Measurements from ENCODE around the gene SIAE.

DNA sequence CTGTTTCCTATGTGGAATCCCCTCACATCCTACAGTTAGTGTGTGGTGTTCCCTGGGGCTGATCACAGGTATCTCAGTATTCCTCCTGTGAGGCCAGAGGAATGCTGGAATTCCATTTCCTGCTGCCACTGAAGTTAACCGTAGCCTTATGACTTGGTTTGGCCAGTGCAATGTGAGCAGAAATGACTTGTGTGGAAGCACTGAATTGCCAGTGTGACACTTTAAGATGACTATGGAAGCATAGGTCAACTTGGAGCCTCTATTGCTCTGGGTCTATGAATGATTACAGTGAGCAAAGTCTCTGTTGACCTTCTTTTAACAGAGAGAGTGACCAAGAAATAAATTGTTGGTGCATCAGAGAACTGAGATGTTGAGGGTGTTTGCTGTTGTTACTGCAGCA is 34.4 kb downstream of the SIAE start:
- TF ChIP-seq, protein P1, sequence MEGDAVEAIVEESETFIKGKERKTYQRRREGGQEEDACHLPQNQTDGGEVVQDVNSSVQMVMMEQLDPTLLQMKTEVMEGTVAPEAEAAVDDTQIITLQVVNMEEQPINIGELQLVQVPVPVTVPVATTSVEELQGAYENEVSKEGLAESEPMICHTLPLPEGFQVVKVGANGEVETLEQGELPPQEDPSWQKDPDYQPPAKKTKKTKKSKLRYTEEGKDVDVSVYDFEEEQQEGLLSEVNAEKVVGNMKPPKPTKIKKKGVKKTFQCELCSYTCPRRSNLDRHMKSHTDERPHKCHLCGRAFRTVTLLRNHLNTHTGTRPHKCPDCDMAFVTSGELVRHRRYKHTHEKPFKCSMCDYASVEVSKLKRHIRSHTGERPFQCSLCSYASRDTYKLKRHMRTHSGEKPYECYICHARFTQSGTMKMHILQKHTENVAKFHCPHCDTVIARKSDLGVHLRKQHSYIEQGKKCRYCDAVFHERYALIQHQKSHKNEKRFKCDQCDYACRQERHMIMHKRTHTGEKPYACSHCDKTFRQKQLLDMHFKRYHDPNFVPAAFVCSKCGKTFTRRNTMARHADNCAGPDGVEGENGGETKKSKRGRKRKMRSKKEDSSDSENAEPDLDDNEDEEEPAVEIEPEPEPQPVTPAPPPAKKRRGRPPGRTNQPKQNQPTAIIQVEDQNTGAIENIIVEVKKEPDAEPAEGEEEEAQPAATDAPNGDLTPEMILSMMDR (IDR thresholded peaks at IDR 0.05): no peak
- no peak for TF ChIP-seq POLR2A (IDR thresholded peaks at IDR 0.05)
